GM19324 (cell line): Measurements from ENCODE around the gene RANBP3L.

Experiments used
- ATAC-seq: cut with Tn5 transposase; IDR thresholded peaks from one replicate; pipeline ENCODE4 v1.9.1; 2021; ENCODE audit warnings: mild to moderate bottlenecking, moderate library complexity; ENCODE audit not compliant: unreplicated experiment, low FRiP score

The RANBP3L gene

GRCh38 chr5:36244076-36244475 lies 57.6 kb downstream of the RANBP3L start:
- no peak for ATAC-seq

DNA sequence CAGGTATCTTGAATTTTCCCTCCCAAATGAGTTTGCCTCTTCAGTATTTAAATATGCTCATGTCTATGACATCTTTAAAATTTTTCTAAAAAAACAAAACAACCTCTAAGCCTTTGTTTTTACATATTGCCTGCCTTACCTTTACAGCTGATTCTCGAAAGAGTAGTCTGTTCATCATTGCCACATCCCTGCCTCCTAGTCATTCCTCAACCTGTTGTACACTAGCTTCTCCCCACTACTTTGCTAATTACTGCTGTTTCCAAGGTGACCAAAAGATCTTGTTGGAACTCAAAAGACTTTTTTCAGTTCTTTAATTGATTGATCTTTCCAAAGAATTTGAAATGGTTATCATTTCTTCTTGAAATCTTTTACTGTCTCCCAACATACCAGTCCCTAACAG lies 58.0 kb downstream of the RANBP3L start:
- ATAC-seq, result no peak

GRCh38 chr5:36242534-36243485 lies 58.9 kb downstream of the RANBP3L start:
- no peak for ATAC-seq

DNA sequence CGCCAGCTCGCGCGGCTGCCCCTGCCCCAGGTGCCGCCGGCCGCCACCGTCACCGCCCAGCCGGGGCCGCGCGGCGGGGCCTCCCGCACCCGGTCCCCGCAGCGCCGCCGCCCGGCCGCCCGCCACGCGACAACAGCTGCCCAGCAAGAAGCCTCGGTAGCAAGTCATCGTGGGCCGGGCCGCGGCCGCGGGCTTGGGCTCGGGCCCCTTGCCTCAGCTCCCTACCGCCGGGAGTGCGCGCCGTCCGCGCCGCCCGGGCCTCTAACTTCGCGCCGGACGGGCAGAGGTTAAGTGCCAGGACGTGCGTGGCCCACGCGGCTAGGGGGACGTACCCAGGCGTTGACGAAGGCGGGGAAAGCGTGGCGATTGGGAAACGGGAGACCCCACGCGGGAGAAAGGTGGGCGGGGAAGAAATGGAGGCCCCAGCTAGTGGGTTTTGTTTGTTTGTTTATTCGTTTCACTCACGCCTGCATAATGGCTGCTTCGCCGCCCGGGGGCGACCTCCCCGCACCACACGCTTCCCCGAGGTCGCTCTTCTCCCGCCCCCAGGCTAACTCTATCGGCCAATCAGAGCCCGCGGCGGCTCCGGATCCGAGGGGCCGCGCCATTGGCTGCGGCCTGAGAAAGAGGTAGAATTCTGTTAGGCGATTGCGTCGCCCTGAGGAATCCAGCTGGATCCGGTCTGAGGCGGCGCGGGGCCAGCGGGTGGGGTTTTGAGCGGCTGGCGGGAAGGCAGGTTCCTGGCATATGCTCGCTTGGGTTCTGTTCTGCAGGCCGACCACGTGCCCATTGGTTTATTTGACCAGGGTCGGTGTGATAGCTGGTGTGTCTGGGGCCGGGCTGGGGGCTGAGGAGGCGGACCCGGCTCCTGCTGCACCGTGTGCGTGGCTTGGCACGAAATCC lies 59.8 kb downstream of the RANBP3L start, which contains the start of gene NADK2:
TSS of gene NADK2 (minus strand) at position 295 of the 903 bp plus-strand sequence. CDS start at position 168, 127 bp downstream.
- ATAC-seq, result peak; percentile 92

DNA sequence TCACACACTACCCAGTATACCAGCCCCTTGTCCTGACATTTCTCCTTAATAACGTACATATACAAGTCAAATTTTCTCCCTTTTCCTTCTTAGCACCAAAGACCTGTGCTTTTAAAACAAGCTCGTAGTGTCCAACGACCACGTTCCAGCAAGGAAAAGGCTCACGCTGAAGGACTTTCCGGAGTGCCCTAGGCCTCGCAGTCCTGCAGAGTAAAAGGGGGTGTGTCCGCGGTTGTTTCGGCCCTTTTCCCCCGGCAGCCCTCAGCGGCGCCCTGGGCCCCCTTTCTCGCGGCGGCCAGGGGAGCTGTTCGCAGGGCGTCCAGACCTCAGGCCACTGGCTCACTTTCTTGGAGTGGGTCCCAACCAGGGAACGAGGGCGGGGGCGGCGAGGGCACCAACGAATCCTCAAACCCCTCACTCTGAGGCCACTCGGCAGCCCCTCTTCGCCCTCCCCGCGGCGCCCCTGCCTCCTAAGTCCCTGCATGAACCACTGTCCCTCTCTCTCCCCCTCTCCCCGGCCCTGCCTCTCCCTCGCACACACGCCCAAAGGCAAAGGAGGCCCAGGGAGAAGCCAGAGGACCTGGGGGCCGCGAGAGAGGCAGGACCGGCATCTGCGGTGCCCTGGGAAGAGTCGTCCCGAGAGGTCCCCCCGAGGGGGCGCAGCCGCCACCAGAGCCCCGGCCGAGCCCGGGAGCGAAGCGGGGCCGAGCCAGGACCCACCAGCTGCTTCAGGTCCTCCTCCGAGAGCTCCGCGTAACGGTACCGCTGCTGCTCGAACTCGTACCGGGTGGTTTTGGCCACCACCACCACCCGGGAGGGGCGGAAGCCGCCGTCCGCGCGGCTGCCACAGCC lies 60.7 kb downstream of the RANBP3L start:
- peak; percentile 26 for ATAC-seq

DNA sequence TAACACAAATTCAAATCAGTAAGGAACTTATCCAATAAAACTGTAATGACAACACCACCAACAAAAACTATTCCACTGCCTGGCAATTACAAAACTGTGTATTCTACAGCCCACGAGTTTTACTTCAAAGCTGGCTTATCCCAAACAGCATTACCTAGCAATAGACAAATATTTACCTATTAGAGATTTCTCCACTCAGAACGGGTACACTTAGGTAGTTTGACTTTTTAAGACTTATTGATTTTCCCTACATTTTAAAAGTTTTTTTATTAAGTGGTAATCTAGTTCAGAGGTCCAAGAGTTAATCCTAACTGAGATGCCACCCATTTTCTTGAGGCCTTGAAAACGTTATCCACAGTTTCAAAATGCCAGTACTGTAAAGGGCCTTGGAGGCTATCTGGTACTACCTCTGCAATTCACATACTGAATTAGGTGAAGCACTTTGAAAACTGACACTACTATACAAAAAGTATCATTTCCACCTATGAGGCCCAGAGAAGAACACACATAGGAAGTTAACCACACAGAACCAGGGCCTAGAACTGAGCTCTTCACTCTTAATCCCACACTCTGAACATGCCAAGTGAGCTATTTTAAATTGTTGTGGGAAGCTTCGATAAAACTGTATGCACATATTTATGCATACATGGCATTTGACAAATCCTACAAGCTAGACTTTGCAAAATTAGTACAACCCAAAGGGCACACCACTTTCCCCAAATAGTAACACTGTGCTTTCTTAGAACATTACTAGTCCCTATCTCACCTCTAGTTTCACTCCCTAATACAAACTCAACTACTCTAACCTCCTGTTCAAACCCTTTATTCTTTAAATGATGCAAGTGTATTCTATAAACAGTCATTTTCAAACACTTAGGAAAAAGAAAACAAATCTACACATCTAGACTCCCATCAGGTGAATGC lies 62.1 kb downstream of the RANBP3L start:
- no peak for ATAC-seq

DNA sequence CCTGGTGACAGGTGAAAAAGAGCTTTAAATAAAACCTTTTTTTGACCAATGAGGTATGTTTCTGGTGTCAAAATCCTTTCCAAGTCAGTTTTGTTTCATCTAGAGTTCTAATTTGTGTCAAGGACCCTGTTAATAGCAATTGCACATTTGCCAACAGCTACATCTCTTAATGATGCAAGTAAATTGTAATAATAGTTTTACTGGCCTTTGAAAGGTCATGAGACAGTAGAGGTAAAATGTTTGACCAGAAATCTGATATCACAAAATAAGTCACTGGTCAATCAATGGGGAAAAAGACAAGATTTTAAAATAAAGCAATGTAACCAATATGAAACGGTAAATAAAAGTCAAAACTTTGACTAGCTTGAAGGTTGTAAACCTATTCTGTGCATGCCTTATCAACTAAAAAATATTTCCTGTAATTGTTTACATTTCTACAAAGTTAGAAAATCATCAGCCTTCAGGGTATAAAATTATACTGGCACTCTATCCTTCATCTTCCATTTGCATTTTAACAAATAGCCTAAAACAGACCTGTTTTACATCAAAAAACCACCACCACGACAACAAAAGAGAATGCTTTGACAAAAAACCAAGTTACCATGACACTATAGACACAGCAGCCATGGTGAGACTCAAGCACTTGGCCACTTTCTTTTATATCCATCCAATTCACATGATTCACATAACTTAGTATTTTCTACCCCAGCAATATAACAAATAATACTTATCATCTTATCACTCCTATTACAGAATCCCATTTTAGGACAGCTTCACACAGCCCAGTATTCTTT lies 63.0 kb downstream of the RANBP3L start:
- no peak for ATAC-seq

GRCh38 chr5:36237751-36238150 lies 64.0 kb downstream of the RANBP3L start:
- ATAC-seq, result no peak

DNA sequence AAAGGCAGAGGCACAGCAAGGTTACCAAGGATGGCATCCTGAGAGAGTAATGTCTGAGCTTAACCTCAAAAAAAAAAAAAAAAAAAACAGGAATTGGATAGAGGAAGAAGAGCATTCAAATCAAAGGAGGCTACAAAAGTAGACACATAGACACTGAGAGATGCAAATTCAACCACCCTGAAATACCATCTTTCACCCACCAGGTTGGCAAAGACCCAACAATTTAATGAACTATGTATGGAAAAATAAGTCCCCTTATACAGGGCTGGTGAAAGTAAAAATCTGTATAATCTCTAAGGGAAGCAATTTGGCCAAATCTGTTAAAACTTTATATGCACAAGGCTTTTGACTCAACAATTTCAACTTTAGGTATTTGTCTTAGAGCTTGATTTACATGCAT lies 64.9 kb downstream of the RANBP3L start:
- no peak for ATAC-seq

- no peak for ATAC-seq
Observed at GRCh38 chr5:36232533-36232932, 69.2 kb downstream of the RANBP3L start.

GRCh38 chr5:36230151-36230790 lies 71.4 kb downstream of the RANBP3L start:
- no peak for ATAC-seq

- no peak for ATAC-seq
Observed at GRCh38 chr5:36228505-36228904, 73.2 kb downstream of the RANBP3L start.

GRCh38 chr5:36227046-36227445 lies 74.7 kb downstream of the RANBP3L start:
- ATAC-seq, result no peak

DNA sequence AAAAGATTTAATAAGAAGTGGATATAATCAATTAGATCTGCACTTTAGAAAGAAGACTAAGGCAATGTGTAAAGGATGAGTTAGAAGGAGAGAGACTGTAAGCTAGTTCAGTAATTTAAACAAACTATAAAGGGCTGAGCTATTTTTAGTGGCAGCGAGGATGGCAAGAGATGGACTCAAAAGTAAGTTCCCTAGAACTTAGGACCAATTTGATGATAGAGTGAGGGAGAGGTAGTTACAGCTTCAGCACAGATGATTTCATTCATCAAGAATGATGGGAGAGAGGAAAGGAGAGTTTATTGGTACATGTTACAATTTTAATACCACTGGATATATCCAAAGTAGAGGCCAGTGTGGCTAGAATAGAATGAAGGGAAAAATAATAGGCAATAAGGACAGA lies 79.1 kb downstream of the RANBP3L start:
- no peak for ATAC-seq

- ATAC-seq, result no peak
Observed at GRCh38 chr5:36217988-36218387, 83.7 kb downstream of the RANBP3L start.

DNA sequence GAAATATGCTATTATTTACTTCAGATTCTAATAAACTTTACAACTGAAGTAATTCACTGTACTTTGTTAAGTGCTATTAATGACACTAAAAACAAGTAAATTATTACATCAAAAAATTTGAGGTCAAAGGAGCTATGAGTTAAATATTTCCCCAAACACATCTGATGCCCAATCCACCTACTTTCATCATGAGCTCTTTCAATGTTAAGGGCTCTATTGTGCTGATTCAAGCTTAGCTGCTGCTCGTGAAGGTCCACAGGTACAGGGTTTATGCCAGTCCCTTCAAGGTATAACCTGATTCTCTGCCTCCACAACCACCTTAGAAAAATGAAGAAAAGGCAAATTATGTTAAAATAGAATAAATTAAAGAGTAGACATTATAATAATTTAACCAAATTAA lies 84.1 kb downstream of the RANBP3L start:
- ATAC-seq, result no peak

- no peak for ATAC-seq
Observed at GRCh38 chr5:36215910-36216309, 85.8 kb downstream of the RANBP3L start.

- ATAC-seq, result no peak
Observed at GRCh38 chr5:36214436-36214835, 87.3 kb downstream of the RANBP3L start.
